GM21390 (cell line): ENCODE measurements around the gene CCDC141.

ENCODE experiments used
- ATAC-seq: cut with Tn5 transposase; IDR thresholded peaks from one replicate; pipeline ENCODE4 v1.9.1; 2021; ENCODE audit not compliant: unreplicated experiment

CCDC141 gene

GRCh38 chr2:178834086-178834485 is 215.9 kb downstream of the CCDC141 start:
- ATAC-seq, result no peak

- no peak for ATAC-seq
These were observed 216.6 kb downstream of the CCDC141 start for GRCh38 chr2:178833382-178833781.

- ATAC-seq, result no peak
These were observed 219.5 kb downstream of the CCDC141 start for GRCh38 chr2:178830451-178830850.

- ATAC-seq, result no peak
These were observed 220.0 kb downstream of the CCDC141 start for GRCh38 chr2:178829981-178830380.

- ATAC-seq, result no peak
These were observed 220.5 kb downstream of the CCDC141 start for GRCh38 chr2:178829299-178829960.

GRCh38 chr2:178828486-178828881 is 221.5 kb downstream of the CCDC141 start:
- ATAC-seq, result no peak

- ATAC-seq, result no peak
These were observed 222.0 kb downstream of the CCDC141 start for GRCh38 chr2:178827739-178828485.

- ATAC-seq, result no peak
These were observed 222.8 kb downstream of the CCDC141 start for GRCh38 chr2:178827111-178827510.

- no peak for ATAC-seq
These were observed 224.8 kb downstream of the CCDC141 start for GRCh38 chr2:178825183-178825582.

GRCh38 chr2:178824181-178824580 is 225.8 kb downstream of the CCDC141 start:
- ATAC-seq, result no peak

GRCh38 chr2:178819992-178820391 is 229.9 kb downstream of the CCDC141 start:
- ATAC-seq, result peak; percentile 58

- no peak for ATAC-seq
These were observed 230.6 kb downstream of the CCDC141 start for GRCh38 chr2:178819147-178819875.

- ATAC-seq, result no peak
These were observed 238.0 kb downstream of the CCDC141 start for GRCh38 chr2:178811901-178812300.

GRCh38 chr2:178811045-178811444 is 238.9 kb downstream of the CCDC141 start:
- no peak for ATAC-seq

- no peak for ATAC-seq
These were observed 239.5 kb downstream of the CCDC141 start for GRCh38 chr2:178810422-178810821.

GRCh38 chr2:178807227-178808008 is 242.5 kb downstream of the CCDC141 start, which contains the start of gene TTN:
TSS of gene TTN (minus strand) at chr2:178807423. CDS start at chr2:178804642, 2,781 bp downstream.
- no peak for ATAC-seq

GRCh38 chr2:178806543-178806942 is 243.4 kb downstream of the CCDC141 start:
- ATAC-seq, result no peak

- ATAC-seq, result no peak
These were observed 244.5 kb downstream of the CCDC141 start for GRCh38 chr2:178805457-178805856.

- ATAC-seq, result no peak
These were observed 245.1 kb downstream of the CCDC141 start for GRCh38 chr2:178804791-178805190.

GRCh38 chr2:178800510-178800909 is 249.4 kb downstream of the CCDC141 start:
- no peak for ATAC-seq

- no peak for ATAC-seq
These were observed 250.6 kb downstream of the CCDC141 start for GRCh38 chr2:178799305-178799704.
